OCI-LY3 (cell line): ENCODE results near the gene PNMA6F.

Experiments
- H2AFZ ChIP-seq: fragments of 200-600, 300-600 bp; shearing (Covaris generic); 2 replicates; pipeline ENCODE4 v1.6.0; 2014; ENCODE audit warnings: antibody characterized with exemption, low read depth, low read length
- H3K27ac ChIP-seq: fragments of 200-600, 300-600 bp; sonication (generic); 2 replicates; pipeline ENCODE4 v1.5.1; 2014; ENCODE audit warnings: mild to moderate bottlenecking, low read length, moderate library complexity, mixed read lengths
- H3K27me3 ChIP-seq: fragments of 200-600, 300-600 bp; sonication (generic); 2 replicates; pipeline ENCODE4 v1.6.1; 2014; ENCODE audit warnings: low read depth, low read length, mixed read lengths
- H3K36me3 ChIP-seq: fragments of 200-600, 300-600 bp; sonication (generic); replicated peaks from 2 replicates; pipeline ENCODE3; 2014; ENCODE audit warnings: low read depth, low read length, mixed read lengths
- H3K4me1 ChIP-seq: fragments of 300-600, 200-600 bp; sonication (generic); 2 replicates; pipeline ENCODE4 v1.6.1; 2014; ENCODE audit warnings: low read length, mixed read lengths
- H3K4me2 ChIP-seq: fragments of 200-600, 300-600 bp; sonication (generic); 2 replicates; pipeline ENCODE4 v1.6.1; 2014; ENCODE audit warnings: low read length, mixed read lengths
- H3K4me3 ChIP-seq: fragments of 300-600, 200-600 bp; sonication (generic); 2 replicates; pipeline ENCODE4 v1.5.1; 2014; ENCODE audit warnings: antibody characterized with exemption, mild to moderate bottlenecking, low read length, moderate library complexity
- H3K79me2 ChIP-seq: fragments of 300-600, 200-600 bp; shearing (Covaris generic); 2 replicates; pipeline ENCODE4 v1.6.1; 2014; ENCODE audit warnings: mild to moderate bottlenecking, low read length, mixed read lengths
- H3K9ac ChIP-seq: fragments of 300-600, 200-600 bp; shearing (Covaris generic); 2 replicates; pipeline ENCODE4 v1.6.0; 2014; ENCODE audit warnings: mild to moderate bottlenecking, low read length, moderate library complexity
- H3K9me3 ChIP-seq: fragments of 200-600, 300-600 bp; shearing (Covaris generic); 2 replicates; pipeline ENCODE4 v1.6.1; 2014; ENCODE audit warnings: low read length, mixed read lengths; ENCODE audit not compliant: insufficient read depth
- H4K20me1 ChIP-seq: fragments of 200-600, 300-600 bp; sonication (generic); 2 replicates; pipeline ENCODE4 v1.6.1; 2016; ENCODE audit warnings: low read length, mixed read lengths; ENCODE audit not compliant: insufficient read depth
- EZH2phosphoT487 ChIP-seq: fragments of 200-600 bp; shearing (Covaris generic); IDR thresholded peaks from 2 replicates; pipeline ENCODE4 v1.6.1; 2018; ENCODE audit warnings: antibody characterized with exemption, mixed run types, low read depth
- TF ChIP-seq, protein P1 (sequence below): fragments of 200-600, 300-600 bp; sonication (generic); IDR thresholded peaks from 2 replicates; pipeline ENCODE4 v1.5.1; 2014; ENCODE audit warnings: antibody characterized with exemption, low read length, low read depth

PNMA6F gene

DNA sequence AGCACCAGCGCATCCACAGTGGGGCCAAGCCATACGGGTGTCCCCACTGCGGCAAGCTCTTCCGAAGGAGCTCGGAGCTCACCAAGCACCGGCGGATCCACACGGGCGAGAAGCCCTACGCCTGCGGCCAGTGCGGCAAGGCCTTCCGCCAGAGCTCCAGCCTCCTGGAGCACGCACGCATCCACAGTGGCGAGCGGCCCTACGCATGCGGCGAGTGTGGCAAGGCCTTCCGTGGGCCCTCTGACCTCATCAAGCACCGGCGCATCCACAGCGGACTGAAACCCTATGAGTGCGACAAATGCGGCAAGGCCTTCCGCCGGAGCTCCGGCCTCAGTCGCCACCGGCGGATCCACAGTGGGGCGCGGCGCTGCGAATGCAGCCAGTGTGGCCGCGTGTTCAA lies 26.0 kb upstream of the PNMA6F start:
- Histone ChIP-seq H4K20me1 (peaks cover 35% of the 10 kb centered on the region), H3K79me2 (peaks cover 26% of the 10 kb centered on the region), H3K36me3 (peaks cover 56% of the 10 kb centered on the region), H3K4me1 (no peaks in the 10 kb centered on the region), H3K27ac (no peak overlapping the region), H3K4me2 (no peak overlapping the region), H2AFZ (no peak overlapping the region), H3K4me3 (no peak overlapping the region), H3K9ac (no peak overlapping the region), H3K9me3 (no peaks in the 10 kb centered on the region), H3K27me3 (no peaks in the 10 kb centered on the region)
- TF ChIP-seq, protein P1, sequence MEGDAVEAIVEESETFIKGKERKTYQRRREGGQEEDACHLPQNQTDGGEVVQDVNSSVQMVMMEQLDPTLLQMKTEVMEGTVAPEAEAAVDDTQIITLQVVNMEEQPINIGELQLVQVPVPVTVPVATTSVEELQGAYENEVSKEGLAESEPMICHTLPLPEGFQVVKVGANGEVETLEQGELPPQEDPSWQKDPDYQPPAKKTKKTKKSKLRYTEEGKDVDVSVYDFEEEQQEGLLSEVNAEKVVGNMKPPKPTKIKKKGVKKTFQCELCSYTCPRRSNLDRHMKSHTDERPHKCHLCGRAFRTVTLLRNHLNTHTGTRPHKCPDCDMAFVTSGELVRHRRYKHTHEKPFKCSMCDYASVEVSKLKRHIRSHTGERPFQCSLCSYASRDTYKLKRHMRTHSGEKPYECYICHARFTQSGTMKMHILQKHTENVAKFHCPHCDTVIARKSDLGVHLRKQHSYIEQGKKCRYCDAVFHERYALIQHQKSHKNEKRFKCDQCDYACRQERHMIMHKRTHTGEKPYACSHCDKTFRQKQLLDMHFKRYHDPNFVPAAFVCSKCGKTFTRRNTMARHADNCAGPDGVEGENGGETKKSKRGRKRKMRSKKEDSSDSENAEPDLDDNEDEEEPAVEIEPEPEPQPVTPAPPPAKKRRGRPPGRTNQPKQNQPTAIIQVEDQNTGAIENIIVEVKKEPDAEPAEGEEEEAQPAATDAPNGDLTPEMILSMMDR: no peak
- TF ChIP-seq EZH2phosphoT487: no peak

DNA sequence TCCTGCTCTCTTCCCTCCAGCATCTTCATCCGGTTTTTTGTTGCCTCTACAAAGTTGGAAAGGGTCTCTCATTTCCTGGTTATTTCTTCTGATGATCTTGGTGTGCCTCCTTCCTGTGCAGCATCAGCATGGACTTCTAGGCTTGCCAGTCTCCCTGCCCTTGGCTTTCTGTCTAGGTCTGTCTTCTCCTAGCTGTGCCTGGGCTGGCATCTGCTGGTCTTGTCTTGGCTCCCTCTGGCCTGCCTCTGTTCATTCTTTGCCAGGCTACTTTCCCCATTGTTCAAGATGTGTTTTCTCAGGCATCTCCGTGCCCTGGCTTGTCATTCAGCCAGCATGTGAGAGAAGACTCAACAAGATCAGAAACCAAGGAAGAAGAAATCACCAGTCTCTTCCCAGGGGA lies 22.1 kb upstream of the PNMA6F start:
- no peak overlapping the region for H2AFZ ChIP-seq
- no peak overlapping the region for H3K4me2 ChIP-seq
- peaks cover 68% of the 10 kb centered on the region for H3K36me3 ChIP-seq
- no peak for TF ChIP-seq EZH2phosphoT487
- TF ChIP-seq, protein P1: no peak
- no peak overlapping the region for H3K4me3 ChIP-seq
- H3K9me3 ChIP-seq: no peaks in the 10 kb centered on the region
- H3K9ac ChIP-seq: no peak overlapping the region
- peaks cover 61% of the 10 kb centered on the region for H4K20me1 ChIP-seq
- H3K79me2 ChIP-seq: peaks cover 65% of the 10 kb centered on the region
- no peaks in the 10 kb centered on the region for H3K4me1 ChIP-seq
- no peaks in the 10 kb centered on the region for H3K27me3 ChIP-seq
- H3K27ac ChIP-seq: no peak overlapping the region

DNA sequence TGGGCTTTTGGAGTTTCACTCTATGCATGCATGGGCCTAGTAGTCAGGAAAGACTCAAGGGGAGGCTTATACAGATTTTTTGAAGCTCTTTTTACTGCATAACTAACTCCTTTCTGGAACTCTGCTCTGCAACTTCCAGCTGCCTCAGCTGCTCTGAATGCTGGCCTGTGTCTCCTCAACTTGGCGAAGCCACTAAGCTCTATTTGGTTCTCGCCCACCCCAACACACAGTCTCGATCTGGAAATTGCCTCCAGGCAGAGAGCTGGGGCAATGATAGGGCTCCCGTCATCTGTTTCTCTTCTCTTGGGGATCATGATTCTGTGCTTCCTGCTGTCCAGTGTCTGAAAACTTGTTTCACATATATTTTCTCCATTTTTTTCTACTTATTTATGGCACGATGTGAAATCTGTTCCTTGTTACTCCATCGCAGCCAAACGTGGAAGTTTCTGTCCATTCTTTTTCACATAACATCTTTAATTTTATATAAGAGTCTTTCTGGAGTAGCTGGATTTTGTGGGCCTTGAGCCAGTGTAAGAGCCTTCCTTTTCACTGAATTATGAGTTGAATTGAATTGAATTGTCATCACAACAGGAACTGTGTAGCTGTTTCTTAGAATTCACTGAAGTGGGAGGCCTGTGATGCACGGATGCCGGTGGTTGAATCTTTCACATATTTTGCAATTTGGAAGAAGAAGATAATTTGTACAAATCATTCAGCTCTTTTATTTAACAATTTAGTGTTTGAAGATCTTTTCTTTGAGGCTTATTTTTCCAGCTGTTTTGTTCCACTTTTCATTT lies 21.4 kb upstream of the PNMA6F start:
- H3K79me2 ChIP-seq: peaks cover 72% of the 10 kb centered on the region
- H3K36me3 ChIP-seq: peaks cover 71% of the 10 kb centered on the region

DNA sequence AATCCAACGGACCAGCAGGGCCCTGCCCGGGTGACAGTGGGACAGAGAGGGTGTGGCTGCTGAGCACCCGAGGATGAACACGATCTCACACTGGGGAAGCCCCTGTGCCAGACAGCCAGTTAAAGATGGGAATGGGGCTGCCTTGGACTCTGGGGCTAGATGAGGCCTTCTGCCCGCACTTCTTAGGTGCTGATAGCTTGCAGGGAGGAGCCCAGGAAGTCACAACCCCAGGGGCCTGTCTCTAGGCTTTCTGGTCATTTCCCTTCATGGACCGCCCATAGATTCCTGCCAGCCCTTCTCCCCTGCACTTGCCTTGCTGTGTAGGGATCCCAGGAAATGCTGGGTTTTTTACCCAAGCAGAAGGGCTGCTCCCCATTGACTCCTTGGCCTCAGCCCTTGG lies 18.5 kb upstream of the PNMA6F start:
- TF ChIP-seq, protein P1: no peak
- no peak for TF ChIP-seq EZH2phosphoT487
- Histone ChIP-seq H3K36me3 (peaks cover 76% of the 10 kb centered on the region), H3K9me3 (no peaks in the 10 kb centered on the region), H3K4me2 (no peak overlapping the region), H4K20me1 (peaks cover 91% of the 10 kb centered on the region), H3K27ac (no peak overlapping the region), H3K79me2 (peaks cover 100% of the 10 kb centered on the region), H3K4me1 (peaks cover 33% of the 10 kb centered on the region), H3K4me3 (no peak overlapping the region), H3K27me3 (no peaks in the 10 kb centered on the region), H2AFZ (no peak overlapping the region), H3K9ac (no peak overlapping the region)

More for the DNA sequence above, 21.4 kb upstream of the PNMA6F start:
- peaks cover 68% of the 10 kb centered on the region for H4K20me1 ChIP-seq
- TF ChIP-seq EZH2phosphoT487: no peak
- TF ChIP-seq, protein P1: no peak
- H3K27me3 ChIP-seq: no peaks in the 10 kb centered on the region
- no peak overlapping the region for H3K9ac ChIP-seq
- no peaks in the 10 kb centered on the region for H3K9me3 ChIP-seq
- peaks cover 5% of the 10 kb centered on the region for H3K4me1 ChIP-seq
- no peak overlapping the region for H3K4me2 ChIP-seq
- H2AFZ ChIP-seq: no peak overlapping the region
- H3K4me3 ChIP-seq: no peak overlapping the region
- H3K27ac ChIP-seq: no peak overlapping the region
